ENCODE measurements around the gene ADGRD1. TPM values are rescaled to one million over a fixed set of nuclear protein-coding genes. Genes with fewer than 3 reads are reported as not detected.

Gene ADGRD1
- total RNA-seq, 1 experiment from 2014 or later, result 0.77 TPM

DNA sequence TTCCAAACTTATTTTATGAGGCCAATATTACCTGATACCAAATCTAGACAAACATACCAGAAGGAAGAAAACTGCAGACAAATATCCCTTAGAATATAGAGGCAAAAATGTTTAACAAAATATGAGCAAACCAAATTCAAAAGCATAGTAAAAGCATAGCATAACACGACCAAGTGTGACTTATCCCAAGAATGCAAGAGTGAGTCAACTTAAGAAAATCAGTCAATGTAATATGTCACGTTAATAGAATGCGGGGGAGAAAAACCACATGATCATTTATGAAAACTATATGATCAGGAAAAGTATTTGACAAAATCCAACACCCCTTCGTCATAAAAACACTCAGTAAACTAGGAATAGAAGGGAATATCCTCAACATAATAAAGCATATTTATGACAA, 217.3 kb downstream of the ADGRD1 start:
- TF ChIP-seq RELA (CRISPR knock-in tag; IDR thresholded peaks at IDR 0.05; ENCODE audit: borderline replicate concordance) (no peak), ZNF232 (CRISPR knock-in tag; IDR thresholded peaks at IDR 0.05) (no peak), ZNF317 (CRISPR knock-in tag; IDR thresholded peaks at IDR 0.05; ENCODE audit: borderline replicate concordance, low read depth) (no peak), ETV6 (CRISPR knock-in tag; IDR thresholded peaks at IDR 0.05) (no peak), OVOL2 (CRISPR knock-in tag; IDR thresholded peaks at IDR 0.05; ENCODE audit: borderline replicate concordance) (no peak)
- TF ChIP-seq, protein P1, sequence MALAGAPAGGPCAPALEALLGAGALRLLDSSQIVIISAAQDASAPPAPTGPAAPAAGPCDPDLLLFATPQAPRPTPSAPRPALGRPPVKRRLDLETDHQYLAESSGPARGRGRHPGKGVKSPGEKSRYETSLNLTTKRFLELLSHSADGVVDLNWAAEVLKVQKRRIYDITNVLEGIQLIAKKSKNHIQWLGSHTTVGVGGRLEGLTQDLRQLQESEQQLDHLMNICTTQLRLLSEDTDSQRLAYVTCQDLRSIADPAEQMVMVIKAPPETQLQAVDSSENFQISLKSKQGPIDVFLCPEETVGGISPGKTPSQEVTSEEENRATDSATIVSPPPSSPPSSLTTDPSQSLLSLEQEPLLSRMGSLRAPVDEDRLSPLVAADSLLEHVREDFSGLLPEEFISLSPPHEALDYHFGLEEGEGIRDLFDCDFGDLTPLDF (CRISPR knock-in tag; IDR thresholded peaks at IDR 0.05), result no peak
- Mint-ChIP-seq H3K4me3 (no peak overlapping the region), H3K27ac (no peak overlapping the region), H3K9me3 (peaks cover 18% of the 10 kb centered on the region), H3K4me1 (no peaks in the 10 kb centered on the region), H3K36me3 (peaks cover 13% of the 10 kb centered on the region), H3K27me3 (ENCODE audit: low read depth) (no peaks in the 10 kb centered on the region; the same call in none of the 2 replicates)
- ChIA-PET CTCF (interaction anchor here (1.5 kb wide), 1 partner anchor 11 kb away, joined by 4 read pairs; no protein-coding TSS in a partner anchor), POLR2A (no interaction called here)
- ATAC-seq (no peak), DNase-seq (ENCODE audit: low spot score) (no peak)

DNA sequence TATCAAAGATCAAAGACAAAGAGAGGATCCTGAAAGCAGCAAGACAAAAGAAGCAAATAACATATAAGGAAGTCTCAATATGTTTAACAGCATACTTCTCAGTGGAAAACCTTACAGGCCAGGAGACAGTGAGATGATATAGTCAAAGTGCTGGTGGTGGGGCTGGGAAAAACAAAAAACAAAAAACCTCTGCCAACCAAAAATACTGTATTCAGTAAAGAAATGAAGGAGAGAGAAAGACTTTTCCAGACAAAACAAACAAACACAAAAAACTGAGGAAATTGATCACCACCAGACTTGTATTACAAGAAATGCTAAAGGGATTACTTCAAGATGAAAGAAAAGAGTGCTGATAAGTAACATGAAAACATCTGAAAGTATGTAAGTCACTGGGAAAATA, 221.2 kb downstream of the ADGRD1 start:
- TF ChIP-seq PRRX2 (CRISPR knock-in tag; IDR thresholded peaks at IDR 0.05) (no peak), GABPB1 (CRISPR knock-in tag; IDR thresholded peaks at IDR 0.05) (no peak), CREM (CRISPR knock-in tag; IDR thresholded peaks at IDR 0.05) (no peak), JUN (CRISPR knock-in tag; IDR thresholded peaks at IDR 0.05) (no peak), ZNF416 (CRISPR knock-in tag; IDR thresholded peaks at IDR 0.05) (no peak), ZNF138 (CRISPR knock-in tag; conservative IDR thresholded peaks at IDR 0.05) (no peak)
- TF ChIP-seq, protein P2, sequence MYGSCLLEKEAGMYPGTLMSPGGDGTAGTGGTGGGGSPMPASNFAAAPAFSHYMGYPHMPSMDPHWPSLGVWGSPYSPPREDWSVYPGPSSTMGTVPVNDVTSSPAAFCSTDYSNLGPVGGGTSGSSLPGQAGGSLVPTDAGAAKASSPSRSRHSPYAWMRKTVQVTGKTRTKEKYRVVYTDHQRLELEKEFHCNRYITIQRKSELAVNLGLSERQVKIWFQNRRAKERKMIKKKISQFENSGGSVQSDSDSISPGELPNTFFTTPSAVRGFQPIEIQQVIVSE (CRISPR knock-in tag; IDR thresholded peaks at IDR 0.05; ENCODE audit: borderline replicate concordance), result no peak
- TF ChIP-seq, protein P3, sequence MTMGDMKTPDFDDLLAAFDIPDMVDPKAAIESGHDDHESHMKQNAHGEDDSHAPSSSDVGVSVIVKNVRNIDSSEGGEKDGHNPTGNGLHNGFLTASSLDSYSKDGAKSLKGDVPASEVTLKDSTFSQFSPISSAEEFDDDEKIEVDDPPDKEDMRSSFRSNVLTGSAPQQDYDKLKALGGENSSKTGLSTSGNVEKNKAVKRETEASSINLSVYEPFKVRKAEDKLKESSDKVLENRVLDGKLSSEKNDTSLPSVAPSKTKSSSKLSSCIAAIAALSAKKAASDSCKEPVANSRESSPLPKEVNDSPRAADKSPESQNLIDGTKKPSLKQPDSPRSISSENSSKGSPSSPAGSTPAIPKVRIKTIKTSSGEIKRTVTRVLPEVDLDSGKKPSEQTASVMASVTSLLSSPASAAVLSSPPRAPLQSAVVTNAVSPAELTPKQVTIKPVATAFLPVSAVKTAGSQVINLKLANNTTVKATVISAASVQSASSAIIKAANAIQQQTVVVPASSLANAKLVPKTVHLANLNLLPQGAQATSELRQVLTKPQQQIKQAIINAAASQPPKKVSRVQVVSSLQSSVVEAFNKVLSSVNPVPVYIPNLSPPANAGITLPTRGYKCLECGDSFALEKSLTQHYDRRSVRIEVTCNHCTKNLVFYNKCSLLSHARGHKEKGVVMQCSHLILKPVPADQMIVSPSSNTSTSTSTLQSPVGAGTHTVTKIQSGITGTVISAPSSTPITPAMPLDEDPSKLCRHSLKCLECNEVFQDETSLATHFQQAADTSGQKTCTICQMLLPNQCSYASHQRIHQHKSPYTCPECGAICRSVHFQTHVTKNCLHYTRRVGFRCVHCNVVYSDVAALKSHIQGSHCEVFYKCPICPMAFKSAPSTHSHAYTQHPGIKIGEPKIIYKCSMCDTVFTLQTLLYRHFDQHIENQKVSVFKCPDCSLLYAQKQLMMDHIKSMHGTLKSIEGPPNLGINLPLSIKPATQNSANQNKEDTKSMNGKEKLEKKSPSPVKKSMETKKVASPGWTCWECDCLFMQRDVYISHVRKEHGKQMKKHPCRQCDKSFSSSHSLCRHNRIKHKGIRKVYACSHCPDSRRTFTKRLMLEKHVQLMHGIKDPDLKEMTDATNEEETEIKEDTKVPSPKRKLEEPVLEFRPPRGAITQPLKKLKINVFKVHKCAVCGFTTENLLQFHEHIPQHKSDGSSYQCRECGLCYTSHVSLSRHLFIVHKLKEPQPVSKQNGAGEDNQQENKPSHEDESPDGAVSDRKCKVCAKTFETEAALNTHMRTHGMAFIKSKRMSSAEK (CRISPR knock-in tag; IDR thresholded peaks at IDR 0.05; ENCODE audit: borderline replicate concordance), result no peak
- TF ChIP-seq, protein P4, sequence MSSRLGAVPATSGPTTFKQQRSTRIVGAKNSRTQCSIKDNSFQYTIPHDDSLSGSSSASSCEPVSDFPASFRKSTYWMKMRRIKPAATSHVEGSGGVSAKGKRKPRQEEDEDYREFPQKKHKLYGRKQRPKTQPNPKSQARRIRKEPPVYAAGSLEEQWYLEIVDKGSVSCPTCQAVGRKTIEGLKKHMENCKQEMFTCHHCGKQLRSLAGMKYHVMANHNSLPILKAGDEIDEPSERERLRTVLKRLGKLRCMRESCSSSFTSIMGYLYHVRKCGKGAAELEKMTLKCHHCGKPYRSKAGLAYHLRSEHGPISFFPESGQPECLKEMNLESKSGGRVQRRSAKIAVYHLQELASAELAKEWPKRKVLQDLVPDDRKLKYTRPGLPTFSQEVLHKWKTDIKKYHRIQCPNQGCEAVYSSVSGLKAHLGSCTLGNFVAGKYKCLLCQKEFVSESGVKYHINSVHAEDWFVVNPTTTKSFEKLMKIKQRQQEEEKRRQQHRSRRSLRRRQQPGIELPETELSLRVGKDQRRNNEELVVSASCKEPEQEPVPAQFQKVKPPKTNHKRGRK (CRISPR knock-in tag; IDR thresholded peaks at IDR 0.05; ENCODE audit: borderline replicate concordance), result no peak
- TF ChIP-seq, protein P5, sequence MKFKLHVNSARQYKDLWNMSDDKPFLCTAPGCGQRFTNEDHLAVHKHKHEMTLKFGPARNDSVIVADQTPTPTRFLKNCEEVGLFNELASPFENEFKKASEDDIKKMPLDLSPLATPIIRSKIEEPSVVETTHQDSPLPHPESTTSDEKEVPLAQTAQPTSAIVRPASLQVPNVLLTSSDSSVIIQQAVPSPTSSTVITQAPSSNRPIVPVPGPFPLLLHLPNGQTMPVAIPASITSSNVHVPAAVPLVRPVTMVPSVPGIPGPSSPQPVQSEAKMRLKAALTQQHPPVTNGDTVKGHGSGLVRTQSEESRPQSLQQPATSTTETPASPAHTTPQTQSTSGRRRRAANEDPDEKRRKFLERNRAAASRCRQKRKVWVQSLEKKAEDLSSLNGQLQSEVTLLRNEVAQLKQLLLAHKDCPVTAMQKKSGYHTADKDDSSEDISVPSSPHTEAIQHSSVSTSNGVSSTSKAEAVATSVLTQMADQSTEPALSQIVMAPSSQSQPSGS (CRISPR knock-in tag; IDR thresholded peaks at IDR 0.05; ENCODE audit: borderline replicate concordance, low read depth), result no peak
- TF ChIP-seq, protein P6, sequence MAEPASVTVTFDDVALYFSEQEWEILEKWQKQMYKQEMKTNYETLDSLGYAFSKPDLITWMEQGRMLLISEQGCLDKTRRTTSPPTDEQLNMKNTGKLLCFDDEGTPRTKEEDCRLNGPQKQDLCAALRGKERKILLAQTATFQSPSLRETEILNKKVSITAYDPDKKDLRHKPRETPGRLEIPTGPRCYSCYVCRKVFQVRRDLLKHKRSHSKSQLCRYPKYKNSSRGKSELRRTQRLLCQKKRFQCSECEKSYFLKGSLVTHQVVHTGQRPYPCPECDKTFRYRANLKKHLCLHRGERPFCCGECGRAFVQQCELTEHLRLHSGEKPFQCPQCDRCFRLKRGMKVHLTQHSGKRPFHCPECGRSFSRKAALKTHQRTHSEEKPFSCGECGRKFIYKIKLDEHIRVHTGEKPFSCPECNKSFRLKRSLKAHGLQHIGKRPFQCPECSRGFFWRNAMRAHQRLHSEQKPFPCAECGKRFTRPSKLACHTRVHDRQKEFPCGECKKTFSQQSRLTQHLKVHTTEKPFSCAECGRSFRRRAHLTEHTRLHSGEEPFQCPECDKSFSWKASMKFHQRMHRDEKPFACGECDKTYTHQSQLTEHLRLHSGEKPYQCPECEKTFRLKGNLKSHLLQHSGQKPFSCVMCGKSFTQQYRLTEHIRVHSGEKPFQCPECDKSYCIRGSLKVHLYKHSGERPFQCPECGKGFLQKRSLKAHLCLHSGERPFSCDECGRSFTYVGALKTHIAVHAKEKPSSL (CRISPR knock-in tag; conservative IDR thresholded peaks at IDR 0.05), result no peak
- TF ChIP-seq, protein P7, sequence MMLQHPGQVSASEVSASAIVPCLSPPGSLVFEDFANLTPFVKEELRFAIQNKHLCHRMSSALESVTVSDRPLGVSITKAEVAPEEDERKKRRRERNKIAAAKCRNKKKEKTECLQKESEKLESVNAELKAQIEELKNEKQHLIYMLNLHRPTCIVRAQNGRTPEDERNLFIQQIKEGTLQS (CRISPR knock-in tag; conservative IDR thresholded peaks at IDR 0.05), result no peak
- Mint-ChIP-seq H3K36me3 (peaks cover 13% of the 10 kb centered on the region), H3K4me1 (no peaks in the 10 kb centered on the region), H3K27ac (no peak overlapping the region), H3K27me3 (ENCODE audit: low read depth) (peaks cover 5% of the 10 kb centered on the region), H3K4me3 (no peak overlapping the region), H3K9me3 (peaks cover 27% of the 10 kb centered on the region)
- ATAC-seq (no peak), DNase-seq (ENCODE audit: low spot score) (no peak)
- ChIA-PET CTCF (no interaction called here), POLR2A (no interaction called here)

Measured in WTC11 (cell line).